H9 (cell line): ENCODE measurements around the gene SNTN. TPM values are rescaled to one million over a fixed set of nuclear protein-coding genes. Genes with fewer than 3 reads are reported as not detected.

Experiments
- DNase-seq: peaks from one replicate; pipeline ENCODE4 v3.0.0-alpha.2; 2017
- H2AFZ ChIP-seq: one replicate; pipeline ENCODE4 v1.6.1; 2013; ENCODE audit warnings: mild to moderate bottlenecking, low read length, control low read depth, moderate library complexity
- H2AK5ac ChIP-seq: 2 replicates; pipeline ENCODE4 v1.6.1; 2013; ENCODE audit warnings: low read length, control low read depth, mixed read lengths; ENCODE audit not compliant: insufficient read length
- H2BK120ac ChIP-seq: one replicate; pipeline ENCODE4 v1.6.1; 2013; ENCODE audit warnings: low read depth, mild to moderate bottlenecking, low read length, control low read depth, inconsistent platforms; ENCODE audit not compliant: poor library complexity, severe bottlenecking
- H2BK12ac ChIP-seq: 2 replicates; pipeline ENCODE4 v1.6.1; 2013; ENCODE audit warnings: low read length, control low read depth, mixed read lengths, low read depth; ENCODE audit not compliant: insufficient read length
- H2BK15ac ChIP-seq: 2 replicates; pipeline ENCODE4 v1.6.1; 2013; ENCODE audit warnings: low read depth, low read length, control low read depth
- H2BK20ac ChIP-seq: one replicate; pipeline ENCODE4 v1.6.1; 2013; ENCODE audit warnings: low read depth, mild to moderate bottlenecking, low read length, control low read depth, inconsistent platforms; ENCODE audit not compliant: poor library complexity, severe bottlenecking
- H2BK5ac ChIP-seq: 2 replicates; pipeline ENCODE4 v1.6.1; 2013; ENCODE audit warnings: low read length, control low read depth, mixed read lengths; ENCODE audit not compliant: insufficient read length
- H3K14ac ChIP-seq: 2 replicates; pipeline ENCODE4 v1.6.1; 2013; ENCODE audit warnings: low read length, control low read depth; ENCODE audit not compliant: insufficient read depth
- H3K18ac ChIP-seq: 2 replicates; pipeline ENCODE4 v1.6.1; 2013; ENCODE audit warnings: low read depth, mild to moderate bottlenecking, mixed read lengths, low read length, control low read depth; ENCODE audit not compliant: insufficient read length
- H3K23ac ChIP-seq: 2 replicates; pipeline ENCODE4 v1.6.1; 2013; ENCODE audit warnings: low read length, control low read depth, mixed read lengths, low read depth; ENCODE audit not compliant: insufficient read length
- H3K23me2 ChIP-seq: 2 replicates; pipeline ENCODE4 v1.6.1; 2013; ENCODE audit warnings: low read depth, mild to moderate bottlenecking, mixed read lengths, low read length, control low read depth; ENCODE audit not compliant: insufficient read length, poor library complexity, severe bottlenecking
- H3K27ac ChIP-seq: 2 replicates; pipeline ENCODE4 v1.5.1; 2013; ENCODE audit warnings: low read length, control low read depth, mixed read lengths, low read depth; ENCODE audit not compliant: insufficient read length
- H3K27me3 ChIP-seq: 2 replicates; pipeline ENCODE4 v1.6.1; 2013; ENCODE audit warnings: low read length, control low read depth, inconsistent platforms; ENCODE audit not compliant: insufficient read depth
- H3K4ac ChIP-seq: 2 replicates; pipeline ENCODE4 v1.6.1; 2013; ENCODE audit warnings: low read depth, mild to moderate bottlenecking, control low read depth, inconsistent platforms, low read length, moderate library complexity
- H3K4me1 ChIP-seq: 2 replicates; pipeline ENCODE4 v1.6.1; 2013; ENCODE audit warnings: low read length, control low read depth, inconsistent platforms; ENCODE audit not compliant: insufficient read depth
- H3K4me2 ChIP-seq: 2 replicates; pipeline ENCODE4 v1.6.1; 2013; ENCODE audit warnings: low read length, control low read depth, mixed read lengths; ENCODE audit not compliant: insufficient read length, insufficient read depth
- H3K56ac ChIP-seq: 2 replicates; pipeline ENCODE4 v1.6.1; 2013; ENCODE audit warnings: low read depth, mild to moderate bottlenecking, mixed read lengths, low read length, control low read depth; ENCODE audit not compliant: insufficient read length
- H3K79me1 ChIP-seq: 2 replicates; pipeline ENCODE4 v1.6.1; 2013; ENCODE audit warnings: low read depth, mild to moderate bottlenecking, moderate library complexity, low read length, control low read depth, inconsistent platforms; ENCODE audit not compliant: insufficient read depth, poor library complexity, severe bottlenecking
- H3K79me2 ChIP-seq: 2 replicates; pipeline ENCODE4 v1.6.1; 2013; ENCODE audit warnings: low read length, control low read depth, inconsistent platforms; ENCODE audit not compliant: insufficient read depth
- H3K9ac ChIP-seq: 2 replicates; pipeline ENCODE4 v1.6.1; 2013; ENCODE audit warnings: low read length, control low read depth, mixed read lengths; ENCODE audit not compliant: insufficient read length; ENCODE audit errors: extremely low read depth
- H3K9me3 ChIP-seq: one replicate; pipeline ENCODE4 v1.6.1; 2013; ENCODE audit warnings: low read depth, low read length, inconsistent platforms; ENCODE audit not compliant: control insufficient read depth
- H3T11ph ChIP-seq: one replicate; pipeline ENCODE4 v1.6.1; 2013; ENCODE audit warnings: mild to moderate bottlenecking, low read length, control low read depth, inconsistent platforms
- H4K20me1 ChIP-seq: one replicate; pipeline ENCODE4 v1.6.1; 2013; ENCODE audit not compliant: control insufficient read depth, insufficient read length, insufficient read depth
- H4K5ac ChIP-seq: 2 replicates; pipeline ENCODE4 v1.6.1; 2013; ENCODE audit warnings: low read depth, mild to moderate bottlenecking, mixed read lengths, low read length, control low read depth; ENCODE audit not compliant: insufficient read length
- H4K8ac ChIP-seq: replicated peaks from 2 replicates; pipeline ENCODE4 v1.6.1; 2013; ENCODE audit warnings: low read length, control low read depth, mixed read lengths, low read depth; ENCODE audit not compliant: insufficient read length
- H4K91ac ChIP-seq: 2 replicates; pipeline ENCODE4 v1.6.1; 2013; ENCODE audit warnings: low read depth, mild to moderate bottlenecking, moderate library complexity, mixed read lengths, low read length, control low read depth; ENCODE audit not compliant: insufficient read length
- H3K27ac Mint-ChIP-seq, 3 experiments: 2 replicates in 2 of 3; 3 replicates in 1 of 3; pipeline ENCODE4 v1.8.0; 2020 to 2021; ENCODE audit warnings: mixed read lengths in 3 of 3, mild to moderate bottlenecking in 1 of 3, moderate library complexity in 1 of 3
- H3K27me3 Mint-ChIP-seq: 2 replicates; pipeline ENCODE4 v1.8.0; 2021; ENCODE audit warnings: low read depth, mild to moderate bottlenecking, moderate library complexity, mixed read lengths
- H3K36me3 Mint-ChIP-seq, 3 experiments: 2 replicates in 2 of 3; 3 replicates in 1 of 3; pipeline ENCODE4 v1.8.0; 2020 to 2021; ENCODE audit warnings: low read depth in 3 of 3, mixed read lengths in 3 of 3; ENCODE audit not compliant: insufficient read depth in 1 of 3
- H3K4me1 Mint-ChIP-seq, 2 experiments: 2 replicates each; pipeline ENCODE4 v1.8.0; 2020; ENCODE audit warnings: mixed read lengths in 2 of 2
- H3K4me3 Mint-ChIP-seq, 2 experiments: 2 replicates in 1 of 2; 3 replicates in 1 of 2; pipeline ENCODE4 v1.8.0; 2020 to 2021; ENCODE audit warnings: mild to moderate bottlenecking in 2 of 2, mixed read lengths in 2 of 2, moderate library complexity in 1 of 2
- H3K9me3 Mint-ChIP-seq, 2 experiments: 2 replicates in 1 of 2; 3 replicates in 1 of 2; pipeline ENCODE4 v1.8.0; 2020; ENCODE audit warnings: mild to moderate bottlenecking in 2 of 2, mixed read lengths in 2 of 2, moderate library complexity in 1 of 2
- WGBS: extraction: QIAGEN DNeasy Blood & Tissue Kit; methylation state at CpG from one replicate; pipeline ENCODE4 v1.1.7; 2013; ENCODE audit warnings: missing lambda C conversion rate, low lambda C conversion rate, mixed read lengths; ENCODE audit not compliant: insufficient read length; ENCODE audit errors: extremely low coverage; 5-methylcytosine and 5-hydroxymethylcytosine counted together
- total RNA-seq: library from RNA; stranded (reverse); gene quantifications from 2 replicates; pipeline ENCODE4 v1.2.1, GENCODE V29; 2021
- TF ChIP-seq, protein P1 (sequence below): fragments of 200-600 bp; sonication (generic); conservative IDR thresholded peaks from 3 replicates; pipeline ENCODE4 v1.8.0; 2021; ENCODE audit warnings: antibody characterized with exemption, mild to moderate bottlenecking

SNTN gene
- total RNA-seq, 1 experiment from 2014 or later = not detected

DNA sequence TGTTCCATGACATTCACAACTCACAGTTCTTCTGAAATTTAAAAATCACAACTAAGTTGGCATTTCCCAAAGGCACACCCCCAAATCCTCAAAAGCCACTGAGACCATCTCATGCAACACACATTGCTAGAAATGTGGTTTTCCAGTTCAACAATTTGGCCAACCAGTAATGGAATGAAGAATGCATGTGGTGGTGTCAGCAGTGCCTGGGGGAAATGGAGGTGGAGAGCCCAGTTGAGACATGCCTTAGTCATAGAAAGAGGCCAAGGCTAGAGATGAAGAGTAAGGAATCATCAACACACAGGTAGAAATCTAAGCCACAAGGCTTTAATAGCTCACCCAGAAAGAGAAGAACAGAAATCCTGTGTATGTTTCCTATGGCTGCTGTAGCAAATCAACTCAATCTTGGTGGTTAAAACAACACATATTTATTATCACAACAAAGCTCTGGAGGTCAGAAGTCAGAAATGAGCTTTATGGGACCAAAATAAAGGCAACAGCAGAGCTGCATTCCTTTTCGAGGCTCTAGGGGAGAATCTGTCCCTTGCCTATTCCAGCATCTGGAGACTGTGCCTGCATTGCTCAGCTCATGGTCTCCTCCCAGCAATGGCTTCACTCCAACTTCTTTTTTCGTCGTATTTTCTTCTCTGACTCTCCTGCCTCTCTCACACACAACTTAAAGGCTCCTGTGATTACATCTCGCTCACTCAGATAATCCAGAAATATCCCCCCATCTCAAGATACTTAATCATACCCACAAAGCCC, 54.0 kb downstream of the SNTN start:
- no peaks in the 10 kb centered on the region for H3K36me3 Mint-ChIP-seq
- no peak overlapping the region for H3K4ac ChIP-seq
- no peaks in the 10 kb centered on the region for H3K27me3 ChIP-seq
- H2BK12ac ChIP-seq = no peak overlapping the region
- H3K4me1 Mint-ChIP-seq = no peaks in the 10 kb centered on the region
- no peak overlapping the region for H3K4me3 Mint-ChIP-seq
- DNase-seq = no peak
- H3K79me2 ChIP-seq = no peaks in the 10 kb centered on the region
- no peak overlapping the region for H2BK20ac ChIP-seq
- H3K4me2 ChIP-seq = no peak overlapping the region
- no peaks in the 10 kb centered on the region for H3K79me1 ChIP-seq
- H2AFZ ChIP-seq = no peak overlapping the region
- no peak overlapping the region for H4K91ac ChIP-seq
- no peaks in the 10 kb centered on the region for H4K20me1 ChIP-seq
- no peaks in the 10 kb centered on the region for H3K23me2 ChIP-seq
- no peaks in the 10 kb centered on the region for H3K27me3 Mint-ChIP-seq
- no peak overlapping the region for H2BK5ac ChIP-seq
- no peak overlapping the region for H3K14ac ChIP-seq
- no peaks in the 10 kb centered on the region for H3K9me3 Mint-ChIP-seq
- H2BK120ac ChIP-seq = no peak overlapping the region
- no peak overlapping the region for H3K23ac ChIP-seq
- no CpG with 5 or more reads among the region's 4 CpGs for WGBS
- no peak overlapping the region for H2BK15ac ChIP-seq
- H3K56ac ChIP-seq = no peak overlapping the region
- H3K18ac ChIP-seq = no peak overlapping the region
- no peaks in the 10 kb centered on the region for H3K9me3 ChIP-seq
- H4K5ac ChIP-seq = no peak overlapping the region
- H3K27ac Mint-ChIP-seq = no peak overlapping the region
- H3T11ph ChIP-seq = no peak overlapping the region
- no peak overlapping the region for H4K8ac ChIP-seq
- no peak overlapping the region for H3K9ac ChIP-seq
- H3K4me1 ChIP-seq = no peaks in the 10 kb centered on the region
- H2AK5ac ChIP-seq = no peak overlapping the region
- H3K27ac ChIP-seq = no peak overlapping the region
- TF ChIP-seq, protein P1, sequence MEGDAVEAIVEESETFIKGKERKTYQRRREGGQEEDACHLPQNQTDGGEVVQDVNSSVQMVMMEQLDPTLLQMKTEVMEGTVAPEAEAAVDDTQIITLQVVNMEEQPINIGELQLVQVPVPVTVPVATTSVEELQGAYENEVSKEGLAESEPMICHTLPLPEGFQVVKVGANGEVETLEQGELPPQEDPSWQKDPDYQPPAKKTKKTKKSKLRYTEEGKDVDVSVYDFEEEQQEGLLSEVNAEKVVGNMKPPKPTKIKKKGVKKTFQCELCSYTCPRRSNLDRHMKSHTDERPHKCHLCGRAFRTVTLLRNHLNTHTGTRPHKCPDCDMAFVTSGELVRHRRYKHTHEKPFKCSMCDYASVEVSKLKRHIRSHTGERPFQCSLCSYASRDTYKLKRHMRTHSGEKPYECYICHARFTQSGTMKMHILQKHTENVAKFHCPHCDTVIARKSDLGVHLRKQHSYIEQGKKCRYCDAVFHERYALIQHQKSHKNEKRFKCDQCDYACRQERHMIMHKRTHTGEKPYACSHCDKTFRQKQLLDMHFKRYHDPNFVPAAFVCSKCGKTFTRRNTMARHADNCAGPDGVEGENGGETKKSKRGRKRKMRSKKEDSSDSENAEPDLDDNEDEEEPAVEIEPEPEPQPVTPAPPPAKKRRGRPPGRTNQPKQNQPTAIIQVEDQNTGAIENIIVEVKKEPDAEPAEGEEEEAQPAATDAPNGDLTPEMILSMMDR = no peak
